H1 (cell line): ENCODE data around the gene TEKTIP1. TPM values are rescaled to one million over a fixed set of nuclear protein-coding genes. Genes with fewer than 3 reads are reported as not detected.

Source experiments
- BACH1 ChIP-seq: IDR thresholded peaks from 2 replicates; pipeline ENCODE4 v1.6.1; 2012; ENCODE audit warnings: low read length, improper control_type of control experiment
- CEBPB ChIP-seq: IDR thresholded peaks from 2 replicates; pipeline ENCODE4 v1.6.1; 2012; ENCODE audit warnings: low read depth, low read length
- GTF2F1 ChIP-seq: IDR thresholded peaks from 2 replicates; pipeline ENCODE4 v1.6.1; 2012; ENCODE audit warnings: low read depth, low read length, improper control_type of control experiment, borderline replicate concordance
- RNF2 ChIP-seq: fragments of 200-900, 300-1000 bp; sonication (generic); IDR thresholded peaks from 2 replicates; pipeline ENCODE4 v1.7.1; 2016; ENCODE audit warnings: borderline replicate concordance, low read depth, mild to moderate bottlenecking, antibody characterized with exemption, low read length; ENCODE audit not compliant: poor library complexity, severe bottlenecking; ENCODE audit errors: missing control alignments
- polyA plus RNA-seq, 7 experiments: library from polyadenylated mRNA; depleted of rRNA in 3 of 7; stranded (reverse) in 5 of 7; unstranded in 2 of 7; fragments of >200 nt in 5 of 7; fragments of 200-250 nt in 2 of 7; gene quantifications; 1 replicate in 5 of 7; 2 replicates in 1 of 7; 4 replicates in 1 of 7; pipeline versions ENCODE4 v1.2.1 to v1.2.3, GENCODE V29; 2011 to 2013; ENCODE audit warnings: missing spikeins in 2 of 7, mixed read lengths in 2 of 7
- total RNA-seq: library from RNA; stranded (reverse); fragmentation: NEBNext Ultra II Directional; extraction: Animal tissue kit (Norgen Biotek cat#: 25700); gene quantifications from 2 replicates; pipeline ENCODE4 v1.2.1, GENCODE V29; 2021
- TF ChIP-seq, protein P1 (sequence below): fragments of 300-600 bp; sonication (generic); IDR thresholded peaks from 2 replicates; pipeline ENCODE4 v1.7.1; 2012; ENCODE audit warnings: low read length, moderate library complexity, mild to moderate bottlenecking, inconsistent platforms; ENCODE audit not compliant: insufficient replicate concordance
- TF ChIP-seq, protein P2 (sequence below): IDR thresholded peaks from 2 replicates; pipeline ENCODE4 v1.6.1; 2012; ENCODE audit warnings: inconsistent platforms

TEKTIP1 gene
- total and polyA plus RNA-seq, 2 of the 8 experiments (the other 6 are each of a cell fraction or from before 2014, with no cell fraction given) = 1.1 TPM; not detected in 1

DNA sequence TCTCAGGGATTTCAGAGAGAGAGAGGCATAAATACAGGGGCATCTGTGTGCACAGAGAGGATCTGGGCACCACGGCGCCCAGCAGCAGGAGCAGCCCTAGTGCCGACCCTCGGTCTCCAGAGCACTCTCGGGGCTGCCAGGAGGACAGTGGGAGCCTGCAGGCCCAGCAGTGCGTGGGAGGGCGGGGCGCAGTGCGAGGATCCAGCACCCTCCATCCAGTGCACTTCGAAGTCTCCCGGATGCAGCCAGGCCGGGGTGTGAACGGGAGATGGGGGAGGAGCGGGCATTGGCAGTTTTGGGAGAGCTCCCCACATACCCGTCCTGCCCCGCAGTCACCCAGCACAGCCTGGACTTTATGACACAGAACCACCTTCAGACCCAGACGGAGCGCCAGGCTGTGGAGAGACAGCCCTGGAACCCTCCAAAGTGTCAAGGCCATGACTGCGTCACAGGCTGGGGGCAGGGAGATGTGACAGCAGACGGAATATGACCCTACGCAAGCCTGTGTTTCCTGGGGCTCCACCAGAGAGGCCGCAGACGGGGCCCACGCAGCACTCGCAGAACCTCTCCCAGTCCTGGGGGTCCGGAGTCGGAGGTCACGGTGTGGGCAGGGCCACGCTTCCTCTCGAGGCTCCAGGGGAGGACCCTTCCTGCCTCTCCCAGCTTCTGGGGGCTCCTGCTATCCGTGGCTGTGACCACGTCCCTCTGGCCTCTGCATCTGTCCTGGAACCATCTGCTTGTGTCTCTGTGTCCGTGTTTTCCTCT is 14.7 kb upstream of the TEKTIP1 start (continued):
- TF ChIP-seq, protein P1, sequence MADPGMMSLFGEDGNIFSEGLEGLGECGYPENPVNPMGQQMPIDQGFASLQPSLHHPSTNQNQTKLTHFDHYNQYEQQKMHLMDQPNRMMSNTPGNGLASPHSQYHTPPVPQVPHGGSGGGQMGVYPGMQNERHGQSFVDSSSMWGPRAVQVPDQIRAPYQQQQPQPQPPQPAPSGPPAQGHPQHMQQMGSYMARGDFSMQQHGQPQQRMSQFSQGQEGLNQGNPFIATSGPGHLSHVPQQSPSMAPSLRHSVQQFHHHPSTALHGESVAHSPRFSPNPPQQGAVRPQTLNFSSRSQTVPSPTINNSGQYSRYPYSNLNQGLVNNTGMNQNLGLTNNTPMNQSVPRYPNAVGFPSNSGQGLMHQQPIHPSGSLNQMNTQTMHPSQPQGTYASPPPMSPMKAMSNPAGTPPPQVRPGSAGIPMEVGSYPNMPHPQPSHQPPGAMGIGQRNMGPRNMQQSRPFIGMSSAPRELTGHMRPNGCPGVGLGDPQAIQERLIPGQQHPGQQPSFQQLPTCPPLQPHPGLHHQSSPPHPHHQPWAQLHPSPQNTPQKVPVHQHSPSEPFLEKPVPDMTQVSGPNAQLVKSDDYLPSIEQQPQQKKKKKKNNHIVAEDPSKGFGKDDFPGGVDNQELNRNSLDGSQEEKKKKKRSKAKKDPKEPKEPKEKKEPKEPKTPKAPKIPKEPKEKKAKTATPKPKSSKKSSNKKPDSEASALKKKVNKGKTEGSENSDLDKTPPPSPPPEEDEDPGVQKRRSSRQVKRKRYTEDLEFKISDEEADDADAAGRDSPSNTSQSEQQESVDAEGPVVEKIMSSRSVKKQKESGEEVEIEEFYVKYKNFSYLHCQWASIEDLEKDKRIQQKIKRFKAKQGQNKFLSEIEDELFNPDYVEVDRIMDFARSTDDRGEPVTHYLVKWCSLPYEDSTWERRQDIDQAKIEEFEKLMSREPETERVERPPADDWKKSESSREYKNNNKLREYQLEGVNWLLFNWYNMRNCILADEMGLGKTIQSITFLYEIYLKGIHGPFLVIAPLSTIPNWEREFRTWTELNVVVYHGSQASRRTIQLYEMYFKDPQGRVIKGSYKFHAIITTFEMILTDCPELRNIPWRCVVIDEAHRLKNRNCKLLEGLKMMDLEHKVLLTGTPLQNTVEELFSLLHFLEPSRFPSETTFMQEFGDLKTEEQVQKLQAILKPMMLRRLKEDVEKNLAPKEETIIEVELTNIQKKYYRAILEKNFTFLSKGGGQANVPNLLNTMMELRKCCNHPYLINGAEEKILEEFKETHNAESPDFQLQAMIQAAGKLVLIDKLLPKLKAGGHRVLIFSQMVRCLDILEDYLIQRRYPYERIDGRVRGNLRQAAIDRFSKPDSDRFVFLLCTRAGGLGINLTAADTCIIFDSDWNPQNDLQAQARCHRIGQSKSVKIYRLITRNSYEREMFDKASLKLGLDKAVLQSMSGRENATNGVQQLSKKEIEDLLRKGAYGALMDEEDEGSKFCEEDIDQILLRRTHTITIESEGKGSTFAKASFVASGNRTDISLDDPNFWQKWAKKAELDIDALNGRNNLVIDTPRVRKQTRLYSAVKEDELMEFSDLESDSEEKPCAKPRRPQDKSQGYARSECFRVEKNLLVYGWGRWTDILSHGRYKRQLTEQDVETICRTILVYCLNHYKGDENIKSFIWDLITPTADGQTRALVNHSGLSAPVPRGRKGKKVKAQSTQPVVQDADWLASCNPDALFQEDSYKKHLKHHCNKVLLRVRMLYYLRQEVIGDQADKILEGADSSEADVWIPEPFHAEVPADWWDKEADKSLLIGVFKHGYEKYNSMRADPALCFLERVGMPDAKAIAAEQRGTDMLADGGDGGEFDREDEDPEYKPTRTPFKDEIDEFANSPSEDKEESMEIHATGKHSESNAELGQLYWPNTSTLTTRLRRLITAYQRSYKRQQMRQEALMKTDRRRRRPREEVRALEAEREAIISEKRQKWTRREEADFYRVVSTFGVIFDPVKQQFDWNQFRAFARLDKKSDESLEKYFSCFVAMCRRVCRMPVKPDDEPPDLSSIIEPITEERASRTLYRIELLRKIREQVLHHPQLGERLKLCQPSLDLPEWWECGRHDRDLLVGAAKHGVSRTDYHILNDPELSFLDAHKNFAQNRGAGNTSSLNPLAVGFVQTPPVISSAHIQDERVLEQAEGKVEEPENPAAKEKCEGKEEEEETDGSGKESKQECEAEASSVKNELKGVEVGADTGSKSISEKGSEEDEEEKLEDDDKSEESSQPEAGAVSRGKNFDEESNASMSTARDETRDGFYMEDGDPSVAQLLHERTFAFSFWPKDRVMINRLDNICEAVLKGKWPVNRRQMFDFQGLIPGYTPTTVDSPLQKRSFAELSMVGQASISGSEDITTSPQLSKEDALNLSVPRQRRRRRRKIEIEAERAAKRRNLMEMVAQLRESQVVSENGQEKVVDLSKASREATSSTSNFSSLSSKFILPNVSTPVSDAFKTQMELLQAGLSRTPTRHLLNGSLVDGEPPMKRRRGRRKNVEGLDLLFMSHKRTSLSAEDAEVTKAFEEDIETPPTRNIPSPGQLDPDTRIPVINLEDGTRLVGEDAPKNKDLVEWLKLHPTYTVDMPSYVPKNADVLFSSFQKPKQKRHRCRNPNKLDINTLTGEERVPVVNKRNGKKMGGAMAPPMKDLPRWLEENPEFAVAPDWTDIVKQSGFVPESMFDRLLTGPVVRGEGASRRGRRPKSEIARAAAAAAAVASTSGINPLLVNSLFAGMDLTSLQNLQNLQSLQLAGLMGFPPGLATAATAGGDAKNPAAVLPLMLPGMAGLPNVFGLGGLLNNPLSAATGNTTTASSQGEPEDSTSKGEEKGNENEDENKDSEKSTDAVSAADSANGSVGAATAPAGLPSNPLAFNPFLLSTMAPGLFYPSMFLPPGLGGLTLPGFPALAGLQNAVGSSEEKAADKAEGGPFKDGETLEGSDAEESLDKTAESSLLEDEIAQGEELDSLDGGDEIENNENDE = no peak
- no peak for TF ChIP-seq GTF2F1
- no peak for TF ChIP-seq RNF2
- no peak for TF ChIP-seq CEBPB
- no peak for TF ChIP-seq BACH1
- TF ChIP-seq, protein P2, sequence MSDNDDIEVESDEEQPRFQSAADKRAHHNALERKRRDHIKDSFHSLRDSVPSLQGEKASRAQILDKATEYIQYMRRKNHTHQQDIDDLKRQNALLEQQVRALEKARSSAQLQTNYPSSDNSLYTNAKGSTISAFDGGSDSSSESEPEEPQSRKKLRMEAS = no peak
